HG02852 (cell line): ENCODE measurements around the gene IL36B.
A peak's percentile ranks its signal among the peaks of the same experiment; 100 is the strongest.
"Not testable (repeated sequence)": the region's sequence is repeated elsewhere in the genome, so short reads cannot be mapped to it uniquely, and the experiment has no call there.

Source experiments
- ATAC-seq: cut with Tn5 transposase; IDR thresholded peaks from one replicate; pipeline ENCODE4 v1.9.1; 2021; ENCODE audit warnings: mild to moderate bottlenecking, moderate library complexity; ENCODE audit not compliant: unreplicated experiment

Gene IL36B

DNA sequence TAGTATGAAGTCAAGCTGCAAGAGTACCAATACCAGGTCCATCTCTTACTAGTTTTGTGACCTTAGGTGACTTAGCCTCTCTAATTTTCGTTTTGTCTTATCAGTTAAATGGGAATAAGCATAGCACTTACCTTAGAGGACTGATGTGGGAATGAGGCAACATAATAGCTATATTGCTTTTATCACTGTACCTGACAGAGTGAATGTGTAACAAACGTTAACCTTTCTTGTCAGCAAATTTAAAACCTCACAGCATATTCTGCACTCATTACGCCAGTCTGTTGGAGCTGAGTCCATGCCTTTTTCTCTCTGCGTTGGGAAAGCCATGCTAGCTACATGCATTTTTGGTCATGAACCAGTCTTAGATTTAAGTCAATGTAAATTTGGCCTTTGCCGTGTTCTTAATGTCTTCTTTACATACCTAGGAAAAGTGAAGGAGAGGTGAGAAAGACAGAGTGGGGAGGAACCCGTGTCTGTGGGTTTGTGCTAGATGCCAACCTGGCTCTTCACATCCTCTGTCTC is at the start of gene IL36B:
TSS of gene IL36B (minus strand) at position 472 of the 522 bp plus-strand sequence.
- ATAC-seq: no peak

DNA sequence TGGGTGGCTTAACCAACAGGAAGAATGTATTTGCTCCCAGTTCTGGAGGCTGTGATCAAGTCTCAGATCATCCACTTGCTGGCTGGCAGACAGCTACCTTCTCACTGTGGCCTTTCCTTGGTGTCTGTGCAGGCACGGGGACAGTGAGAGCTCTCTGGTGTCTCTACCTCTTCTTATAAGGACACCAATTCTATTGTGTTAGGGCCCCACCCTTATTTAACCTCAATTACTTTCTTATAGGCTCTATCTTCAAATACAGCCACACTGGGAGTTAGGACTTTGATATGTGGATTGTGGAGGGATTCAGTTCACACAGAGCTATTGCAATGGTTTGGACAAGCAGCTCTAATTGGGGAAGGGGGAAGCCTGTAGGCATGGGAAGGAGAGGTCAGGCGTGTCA is 49.5 kb upstream of the IL36B start:
- ATAC-seq: no peak

DNA sequence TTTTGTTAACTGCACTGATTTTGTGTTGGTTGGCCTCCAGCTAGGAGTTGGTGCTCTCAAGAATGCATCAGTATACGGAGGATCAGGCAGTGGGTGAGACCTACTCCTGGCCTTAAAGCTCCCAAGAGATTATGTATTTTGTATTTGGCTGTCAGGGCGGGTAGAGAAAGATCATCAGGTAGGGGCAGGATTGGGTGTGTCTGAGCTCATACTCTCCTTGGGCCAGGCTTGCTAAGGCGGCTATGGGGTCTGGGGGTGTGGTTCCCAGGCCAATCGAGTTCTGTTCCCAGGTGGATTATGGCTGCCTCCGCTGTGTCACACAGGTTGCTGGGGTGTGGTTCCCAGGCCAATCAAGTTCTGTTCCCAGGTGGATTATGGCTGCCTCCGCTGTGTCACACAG is 45.9 kb upstream of the IL36B start:
- ATAC-seq: no peak

DNA sequence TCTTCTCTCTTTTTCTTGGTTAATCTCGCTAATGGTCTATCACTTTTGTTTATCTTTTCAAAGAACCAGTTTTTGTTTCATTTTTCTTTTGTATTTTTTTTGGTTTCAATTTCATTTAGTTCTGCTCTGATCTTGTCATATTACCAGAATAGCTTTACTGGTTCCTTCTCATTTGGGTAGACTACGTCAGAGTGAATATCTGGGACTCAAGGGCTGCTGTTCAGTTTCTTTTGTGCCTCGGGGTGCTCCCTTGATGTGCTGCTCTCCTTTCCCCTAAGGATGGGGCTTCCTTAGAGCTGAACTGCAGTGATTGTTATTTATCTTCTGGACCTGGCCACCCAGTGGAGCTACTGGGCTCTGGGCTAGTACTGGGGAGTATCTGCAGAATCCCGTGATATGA is 45.4 kb upstream of the IL36B start:
- peak; percentile 54 for ATAC-seq

DNA sequence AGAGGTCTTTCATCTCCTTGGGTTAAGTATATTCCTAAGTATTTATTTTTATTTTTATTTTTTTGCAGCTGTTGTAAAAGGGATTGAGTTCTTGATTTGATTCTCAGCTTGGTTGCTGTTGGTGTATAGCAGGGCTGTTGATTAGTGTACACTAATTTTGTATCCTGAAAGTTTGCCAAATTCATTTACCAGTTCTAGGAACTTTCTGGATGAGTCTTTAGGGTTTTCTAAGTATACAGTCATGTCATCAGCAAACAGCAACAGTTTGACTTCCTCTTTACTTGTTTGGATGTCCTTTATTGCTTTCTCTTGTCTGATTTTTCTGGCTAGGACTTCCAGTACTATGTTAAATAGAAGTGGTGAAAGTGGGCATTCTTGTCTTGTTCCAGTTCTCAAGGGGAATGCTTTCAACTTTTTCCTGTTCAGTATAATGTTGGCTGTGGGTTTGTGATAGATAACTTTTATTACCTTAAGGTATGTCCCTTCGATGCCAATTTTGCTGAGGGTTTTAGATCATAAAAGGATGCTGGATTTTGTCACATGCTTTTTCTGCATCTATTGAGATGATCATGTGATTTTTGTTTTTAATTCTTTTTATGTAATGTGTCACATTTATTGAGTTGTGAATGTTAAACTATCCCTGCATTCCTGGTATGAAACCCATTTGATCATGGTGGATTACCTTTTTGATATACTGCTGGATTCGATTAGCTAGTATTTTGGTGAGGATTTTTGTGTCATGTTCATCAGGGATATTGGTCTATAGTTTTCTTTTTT is 44.4 kb upstream of the IL36B start:
- ATAC-seq: not testable (repeated sequence)

DNA sequence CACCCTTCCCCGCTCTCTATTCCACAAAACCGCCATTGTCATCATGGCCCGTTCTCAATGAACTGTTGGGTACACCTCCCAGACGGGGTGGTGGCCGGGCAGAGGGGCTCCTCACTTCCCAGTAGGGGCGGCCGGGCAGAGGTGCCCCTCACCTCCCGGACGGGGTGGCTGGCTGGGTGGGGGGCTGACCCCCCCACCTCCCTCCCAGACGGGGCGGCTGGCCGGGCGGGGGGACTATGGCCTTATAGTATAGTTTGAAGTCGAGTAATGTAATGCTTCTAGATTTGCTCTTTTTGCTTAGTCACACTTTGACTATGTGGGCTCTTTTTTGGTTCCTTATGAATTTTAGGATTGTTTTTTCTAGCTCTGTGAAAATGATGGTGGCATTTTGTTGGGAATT is 43.6 kb upstream of the IL36B start:
- not testable (repeated sequence) for ATAC-seq

DNA sequence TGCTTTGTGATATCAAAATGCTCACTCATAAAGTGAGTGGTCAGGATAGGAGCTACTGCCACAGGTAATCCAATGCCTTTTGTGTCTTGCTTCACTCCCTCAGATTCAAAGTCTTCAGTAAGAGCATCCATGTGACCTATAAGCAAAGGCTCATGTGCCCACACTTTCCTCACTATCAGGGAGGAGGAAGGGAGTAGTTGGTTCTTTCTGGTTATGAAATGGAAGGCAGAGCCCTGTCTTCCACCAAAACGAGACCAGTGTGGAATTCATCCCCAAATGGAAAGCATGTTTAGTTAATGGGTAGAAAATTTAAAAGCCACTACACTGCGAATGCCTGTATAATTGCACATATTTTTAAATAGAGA is 40.9 kb upstream of the IL36B start:
- no peak for ATAC-seq

DNA sequence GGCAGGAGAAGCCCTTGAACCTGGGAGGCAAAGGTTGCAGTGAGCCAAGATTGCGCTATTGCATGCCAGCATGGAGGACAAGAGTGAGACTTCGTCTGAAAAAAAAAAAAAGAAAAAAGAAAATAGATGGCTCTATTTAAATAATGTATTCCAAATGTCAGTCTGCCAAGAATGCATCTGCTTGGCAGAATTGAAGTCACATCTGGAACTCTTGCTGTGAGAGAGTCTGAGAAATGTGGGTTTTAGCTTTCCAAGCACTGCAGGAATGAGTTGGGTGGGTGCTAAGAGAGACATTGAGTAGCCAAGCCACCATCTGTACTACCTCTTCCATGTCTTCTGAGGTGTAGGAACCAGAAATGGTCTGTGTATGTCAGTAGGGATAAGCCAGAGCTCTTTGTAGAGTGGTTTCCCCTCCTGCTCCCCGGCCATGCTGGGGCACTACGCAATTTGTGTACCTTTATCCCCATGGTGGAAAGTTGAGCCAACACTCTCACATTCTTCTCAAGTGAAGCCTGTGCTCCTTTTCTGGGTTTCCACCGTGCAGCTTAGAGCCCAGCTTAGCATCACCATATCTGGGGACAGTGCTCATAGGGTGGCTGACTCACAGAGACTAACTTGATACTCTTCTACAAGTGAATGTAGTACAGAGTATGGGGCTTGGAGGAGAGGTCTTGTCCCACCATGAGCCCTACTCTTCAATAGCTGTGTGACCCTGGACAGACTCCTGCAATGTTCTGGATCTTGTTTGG is 40.4 kb upstream of the IL36B start:
- ATAC-seq: no peak

DNA sequence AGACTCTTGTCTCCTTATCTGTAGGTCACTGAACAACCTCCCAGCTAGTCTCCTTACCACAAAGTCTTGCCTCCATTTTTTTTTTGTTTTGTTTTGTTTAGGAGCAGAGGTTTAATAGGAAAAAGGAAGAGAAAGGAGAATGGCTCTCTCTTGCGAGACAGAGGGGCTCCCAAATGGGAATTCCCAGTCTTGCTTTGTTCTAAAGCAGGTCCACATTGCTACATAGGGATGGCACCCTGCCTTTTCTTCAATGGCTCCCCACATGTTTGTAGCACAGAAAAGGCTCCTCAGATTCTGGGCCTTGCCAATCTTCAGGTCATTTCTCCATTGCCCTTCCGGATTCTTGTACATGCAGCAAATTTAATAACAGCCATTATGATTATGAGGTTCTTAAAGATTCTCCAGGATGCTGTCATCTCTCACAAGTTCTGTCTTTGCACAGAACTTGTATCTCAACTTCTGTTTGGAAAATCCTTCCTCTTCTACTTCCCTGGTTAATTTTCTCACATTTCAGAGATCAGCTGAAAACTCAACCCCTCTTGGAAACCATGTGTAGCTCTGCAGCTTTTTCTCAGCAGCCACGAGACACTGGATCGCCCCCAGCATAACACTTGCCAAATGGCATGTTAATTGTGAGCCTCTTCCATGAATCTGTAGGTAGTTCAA is 38.7 kb upstream of the IL36B start:
- ATAC-seq: no peak

DNA sequence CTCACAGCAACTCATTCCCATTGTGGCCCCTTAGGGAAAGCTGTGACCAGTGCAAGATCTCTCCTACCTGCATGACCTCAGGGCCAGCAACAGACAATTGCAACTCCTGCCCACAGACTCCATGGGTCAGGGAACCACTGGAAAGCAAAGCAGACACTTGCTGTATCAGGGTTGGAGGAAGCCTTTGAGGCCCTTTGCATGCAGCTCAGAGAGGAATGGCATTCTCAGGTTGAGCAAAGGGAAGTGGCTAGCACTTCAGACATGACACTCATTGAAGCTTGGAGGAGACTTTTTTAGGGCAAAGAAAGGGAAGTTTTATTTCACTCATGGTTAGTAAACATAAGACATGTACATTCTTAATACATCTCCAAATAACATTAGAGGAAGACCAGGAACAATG is 37.2 kb upstream of the IL36B start:
- no peak for ATAC-seq

DNA sequence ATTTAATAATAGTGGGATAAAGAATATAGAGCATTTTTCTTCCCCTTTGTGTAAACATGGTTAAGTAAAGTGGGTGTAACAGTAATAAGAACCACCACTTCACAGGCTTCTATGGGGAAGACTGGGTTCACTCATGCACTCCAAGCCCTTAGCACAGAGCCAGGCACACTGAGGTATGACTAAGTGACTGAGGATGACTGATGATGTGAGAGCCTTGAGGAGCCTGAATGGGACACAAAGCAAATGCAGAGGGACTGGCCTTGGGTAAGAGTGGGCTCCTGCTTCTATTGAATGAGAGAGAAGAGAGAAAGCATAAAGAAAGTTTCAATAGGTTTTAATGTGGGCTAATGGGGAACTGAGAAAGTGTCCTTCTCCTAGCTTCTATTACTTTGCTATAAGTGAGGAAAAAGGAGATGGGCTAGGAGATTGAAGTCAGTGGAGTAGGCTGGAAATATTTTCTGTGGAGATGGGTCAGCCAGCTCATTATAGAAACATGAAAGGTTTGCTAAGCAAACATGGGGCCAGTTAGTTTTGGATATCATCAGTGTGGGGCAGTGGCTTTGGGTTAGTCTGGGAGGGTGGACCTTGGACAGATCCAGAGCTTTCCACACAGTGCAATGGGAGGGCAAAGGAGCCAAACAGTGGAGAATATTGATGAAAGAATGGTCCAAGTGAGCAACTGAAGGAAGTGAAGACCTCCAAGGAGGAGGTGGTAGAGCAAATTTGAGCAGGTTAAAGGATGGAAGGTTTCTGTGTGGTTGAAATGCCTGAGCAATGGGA is 35.7 kb upstream of the IL36B start:
- no peak for ATAC-seq

DNA sequence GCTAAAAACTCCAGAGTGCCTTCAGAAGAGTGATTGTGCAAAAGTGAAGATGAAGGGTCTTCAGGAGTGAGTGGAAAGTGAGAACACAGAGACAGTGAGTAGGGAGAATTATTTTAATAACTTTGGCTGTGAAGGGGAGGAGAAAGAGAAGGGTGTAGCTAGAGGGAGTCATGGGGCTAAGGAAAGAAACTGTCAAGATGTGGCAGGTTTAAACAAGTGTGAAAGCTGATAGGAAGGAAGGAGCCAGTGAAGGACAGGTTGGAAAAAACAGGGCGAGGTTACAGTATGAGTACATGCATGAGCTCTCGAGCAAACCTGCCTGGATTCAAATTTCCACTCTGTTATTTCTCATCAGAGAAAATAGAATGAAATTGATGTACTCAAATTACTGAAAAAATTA is 32.9 kb upstream of the IL36B start:
- ATAC-seq: no peak

DNA sequence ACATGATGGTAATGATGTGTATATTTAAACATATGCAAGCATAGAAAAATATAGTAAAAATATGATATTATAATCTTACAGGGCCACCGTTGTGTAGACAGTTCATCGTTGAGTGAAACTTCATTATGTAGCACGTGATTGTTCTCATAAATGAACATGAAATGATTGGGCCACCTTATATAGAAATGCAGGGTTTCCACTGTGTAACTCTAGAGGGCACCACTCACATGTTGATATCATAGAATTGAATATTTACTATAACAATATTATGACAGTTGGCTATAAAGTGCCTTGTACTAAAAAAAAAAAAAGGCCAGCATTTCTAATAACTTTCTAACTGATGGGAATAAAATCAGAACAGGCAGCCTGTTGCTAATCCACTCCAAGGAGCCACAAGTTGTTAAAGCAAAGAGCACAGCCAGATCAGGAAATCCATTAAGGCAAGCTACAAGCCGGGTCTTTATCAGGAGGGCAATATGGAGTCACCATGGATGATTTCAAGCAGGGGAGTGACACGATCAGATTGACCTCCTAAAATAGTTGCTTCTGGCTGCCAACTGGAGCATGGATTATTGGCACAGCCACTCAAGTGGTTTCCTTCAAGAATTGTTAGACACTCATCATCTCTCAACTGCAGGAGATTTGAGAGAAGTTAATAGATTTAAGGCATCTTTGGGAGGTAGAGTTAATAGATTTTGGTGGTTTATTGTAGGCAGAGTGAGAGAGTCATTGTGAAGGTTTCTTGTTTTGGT is 31.8 kb upstream of the IL36B start:
- ATAC-seq: no peak

DNA sequence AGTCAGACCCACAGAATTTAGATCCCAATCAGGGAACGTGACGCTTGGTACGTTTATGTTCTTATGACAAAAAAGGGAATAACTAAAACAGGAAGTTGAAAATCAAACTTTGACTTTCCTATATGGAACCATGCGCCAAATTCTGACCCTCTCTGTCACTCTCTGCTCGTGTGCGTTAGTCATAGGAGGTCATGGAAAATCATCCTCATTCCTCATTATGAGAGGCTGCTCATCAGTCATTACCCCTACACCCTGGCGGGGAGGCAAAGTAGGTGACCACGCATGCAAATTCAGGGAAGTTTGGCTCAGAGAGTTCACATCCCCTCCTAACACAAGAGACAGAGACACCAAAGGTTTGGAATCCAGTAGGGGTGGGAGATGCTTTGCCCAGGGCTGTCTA is 30.6 kb upstream of the IL36B start:
- no peak for ATAC-seq

DNA sequence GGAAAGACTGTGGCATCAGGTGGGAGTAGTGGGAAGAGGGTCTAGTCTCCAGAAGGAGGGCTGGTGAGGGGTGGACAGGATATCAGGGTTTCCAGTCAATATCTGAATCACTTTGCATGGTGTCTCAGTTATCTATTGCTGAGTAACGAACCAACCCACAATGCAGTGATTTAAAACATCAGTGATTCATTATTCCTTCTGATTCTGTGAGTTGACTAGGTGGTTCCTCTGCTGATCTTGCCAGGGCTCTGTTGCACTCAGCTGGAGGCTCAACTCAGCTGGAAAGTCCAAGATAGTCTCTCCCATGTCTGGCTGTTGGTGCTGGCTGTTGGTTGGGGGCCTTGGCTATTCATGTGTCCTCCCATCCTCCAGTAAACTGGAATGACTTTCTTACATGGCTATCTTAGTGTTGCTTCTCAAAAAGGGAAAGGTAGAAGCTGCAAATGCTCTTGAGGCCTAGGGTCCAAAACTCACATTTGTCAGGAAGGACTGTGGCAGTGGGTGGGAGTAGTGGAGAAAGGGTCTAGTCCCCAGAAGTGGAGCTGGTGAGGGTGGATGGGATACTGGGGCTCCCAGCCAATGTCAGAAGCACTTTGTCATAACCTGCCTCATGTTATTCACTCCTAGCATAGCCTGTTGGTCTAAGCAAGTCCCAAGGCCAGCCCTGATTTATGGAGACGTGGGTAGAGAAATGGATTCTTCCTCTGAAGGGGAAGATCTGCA is 29.0 kb upstream of the IL36B start:
- ATAC-seq: no peak

DNA sequence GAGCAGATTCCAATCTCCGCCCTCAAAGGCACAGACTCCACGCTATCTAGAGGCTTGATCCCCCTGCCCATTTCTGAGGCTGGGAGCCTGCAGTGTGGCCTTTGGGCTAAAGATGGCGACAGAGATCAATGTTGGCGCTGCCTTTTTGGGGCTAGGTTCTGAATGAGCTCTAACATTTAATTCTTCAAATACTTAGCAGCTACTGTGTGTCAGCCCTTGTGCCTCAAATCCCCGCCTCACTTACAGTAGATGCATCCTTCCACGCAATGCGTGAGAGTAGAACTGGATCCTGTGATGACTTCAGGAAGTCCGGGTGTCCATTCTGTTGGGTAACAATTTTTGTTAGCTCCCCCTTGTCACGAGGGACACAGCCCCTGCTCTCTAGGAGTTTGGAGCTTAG is 27.5 kb upstream of the IL36B start:
- ATAC-seq: no peak

DNA sequence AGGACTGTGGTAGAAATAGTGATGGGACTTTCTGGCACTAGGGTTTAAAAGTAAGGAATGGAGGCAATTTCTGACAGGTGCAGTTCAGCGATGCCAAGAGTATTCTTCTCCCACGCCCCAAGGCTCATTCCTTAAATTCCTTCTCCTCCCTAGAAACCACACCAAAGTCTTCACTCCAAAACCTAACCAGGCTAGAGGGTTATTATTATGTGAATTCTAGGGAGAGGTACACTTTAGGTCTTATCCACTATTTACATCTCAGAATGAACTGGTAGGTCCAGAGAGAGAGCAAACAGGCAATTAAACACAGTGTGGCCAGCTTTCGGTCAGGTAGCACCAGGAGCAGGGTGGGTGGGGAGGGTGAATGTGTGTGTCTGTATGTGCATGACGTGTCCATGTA is 26.5 kb upstream of the IL36B start:
- no peak for ATAC-seq

DNA sequence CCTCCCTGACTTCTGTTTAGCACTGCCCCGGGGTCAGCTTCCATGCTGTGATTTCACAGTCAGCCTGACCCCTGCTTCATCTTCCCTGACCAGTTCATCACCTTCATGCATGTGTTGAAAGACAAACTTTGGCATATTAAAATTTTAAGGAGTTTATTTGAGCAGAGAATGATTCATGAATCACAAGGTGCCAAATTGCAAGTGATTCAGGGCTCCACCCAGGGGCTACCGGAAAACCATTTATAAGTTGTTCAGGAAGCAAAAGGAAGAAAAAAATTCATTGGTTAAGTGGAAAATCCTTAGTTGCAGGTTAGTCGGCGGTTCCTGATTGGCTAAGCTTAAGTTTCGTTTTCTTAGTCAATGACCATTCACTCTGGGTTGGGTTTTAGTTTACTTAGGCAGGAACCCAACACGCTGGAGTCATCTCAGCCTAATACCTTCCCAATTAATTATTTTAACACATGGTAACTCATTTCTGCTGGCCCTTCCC is 25.7 kb upstream of the IL36B start:
- no peak for ATAC-seq

DNA sequence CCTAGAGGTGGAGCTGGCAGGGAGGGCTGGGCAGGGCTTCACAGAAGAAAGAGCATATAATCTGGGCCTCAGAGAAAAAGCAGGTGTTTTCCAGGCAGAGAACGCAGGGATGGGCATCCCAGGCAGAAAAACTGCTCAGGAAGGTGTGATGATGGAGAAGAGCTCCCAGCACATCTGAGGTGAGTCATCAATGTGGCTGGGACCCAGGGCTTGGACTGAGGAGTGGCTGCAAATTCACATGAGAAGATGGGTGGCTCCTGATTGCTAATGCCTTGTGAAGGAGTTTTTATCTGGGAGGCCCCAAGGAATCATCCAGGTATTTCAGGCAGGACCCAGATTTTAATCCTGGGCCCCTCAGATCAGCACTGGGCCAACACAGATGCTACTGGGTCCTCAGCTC is 25.3 kb upstream of the IL36B start:
- no peak for ATAC-seq
